Psoas muscle (tissue), 8 donors: Measurements from ENCODE around the gene STEAP1B. TPM values are rescaled to one million over a fixed set of nuclear protein-coding genes. Genes with fewer than 3 reads are reported as not detected.

ENCODE experiments used
- ATAC-seq, 4 donors: fragments of 200-7000 bp; cut with Tn5 transposase; one replicate each; pipeline ENCODE4 v1.9.1; 2020; ENCODE audit warnings: moderate library complexity in 3 of 4, mild to moderate bottlenecking in 2 of 4
- DNase-seq, 2 donors: peaks; one replicate each; pipeline ENCODE4 v3.0.0-alpha.2; 2020
- H3K27ac ChIP-seq: fragments of 200-600 bp; one replicate; pipeline ENCODE4 v1.8.0; 2022
- H3K27me3 ChIP-seq, 3 donors: fragments of 200-600 bp in 1 of 3; one replicate each; pipeline versions ENCODE4 v1.6.1 to v1.8.0; 2013 to 2022; ENCODE audit warnings: low read length in 2 of 3, mild to moderate bottlenecking in 2 of 3, moderate library complexity in 1 of 3; ENCODE audit not compliant: insufficient read depth in 3 of 3
- H3K36me3 ChIP-seq, 2 donors: fragments of 200-600 bp in 1 of 2; one replicate each; pipeline versions ENCODE4 v1.6.1 to v1.8.0; 2013 to 2022; ENCODE audit warnings: low read depth in 1 of 2, mild to moderate bottlenecking in 1 of 2, moderate library complexity in 1 of 2; ENCODE audit not compliant: insufficient read depth in 1 of 2
- H3K4me1 ChIP-seq: fragments of 200-600 bp; one replicate; pipeline ENCODE4 v1.8.0; 2022
- H3K4me3 ChIP-seq: fragments of 200-600 bp; one replicate; pipeline ENCODE4 v1.8.0; 2022; ENCODE audit warnings: mild to moderate bottlenecking
- H3K9me3 ChIP-seq: fragments of 200-600 bp; one replicate; pipeline ENCODE4 v1.8.0; 2022
- CTCF ChIP-seq: fragments of 200-600 bp; IDR thresholded peaks from one replicate; pipeline ENCODE4 v1.8.0; 2022; ENCODE audit warnings: antibody characterized with exemption
- WGBS, 3 donors: extraction: QIAGEN DNeasy Blood & Tissue Kit; methylation state at CpG; one replicate each; pipeline versions ENCODE4 v1.1.6 to v1.1.7; 2013; 5-methylcytosine and 5-hydroxymethylcytosine counted together
- intact Hi-C, 2 donors: fragments of 100-400 bp; cut with DNase I; formaldehyde crosslinking; loops; one replicate each; pipeline versions ENCODE4 v1.11.0 to v1.14.2; 2022
- polyA plus RNA-seq, 3 donors: library from polyadenylated mRNA; stranded (reverse); fragments of 200-250 nt; gene quantifications; one replicate each; pipeline ENCODE4 v1.2.3, GENCODE V29; 2013
- total RNA-seq, 4 donors: library from RNA; stranded (reverse); fragmentation: NEBNext Ultra II Directional in 2 of 4; extraction: Animal tissue kit (Norgen Biotek cat#: 25700) in 2 of 4; gene quantifications; one replicate each; pipeline versions ENCODE4 v1.2.1 to v1.2.4, GENCODE V29; 2021 to 2023
- donor health status: healthy with polysubstance abuse.
- donor health status: DM: no; HTN: no; CAD: no; lungs with moderate emphysema.
- donor health status: Bipolar disorder and iron deficiency.
- donor health status: healthy.
- donor health status: DM: yes; HTN: yes; CAD: no.
- donor health status: DM: no; HTN: no; CAD: no.
- donor health status: DM: no; HTN: no; CAD: no.
- donor health status: DM: yes; HTN: yes; CAD: no.

STEAP1B gene
- total and polyA plus RNA-seq, 7 donors: 0.24 to 1.6 (median 0.91) TPM

- DNase-seq (no peak), ATAC-seq (no peak)
- TF ChIP-seq CTCF: no peak
- Histone ChIP-seq H3K9me3 (no peaks in the 10 kb centered on the region), H3K4me3 (no peak overlapping the region), H3K36me3 (no peaks in the 10 kb centered on the region), H3K4me1 (peaks cover 11% of the 10 kb centered on the region), H3K27ac (no peak overlapping the region), H3K27me3 (no peaks in the 10 kb centered on the region)
- 92 to 96% (median 94%) methylated on average over 2 of the region's 2 CpGs for WGBS, 3 donors
- intact Hi-C loops: no loop called here
Measured at GRCh38 chr7:22414424-22414823, 85.6 kb downstream of the STEAP1B start.

GRCh38 chr7:22413211-22413610 is 86.8 kb downstream of the STEAP1B start:
- H3K27ac ChIP-seq: no peak overlapping the region
- peaks cover 11% of the 10 kb centered on the region for H3K4me1 ChIP-seq
- 96 to 100% (median 100%) methylated on average over 2 of the region's 2 CpGs for WGBS, 3 donors
- intact Hi-C loops: no loop called here
- TF ChIP-seq CTCF: no peak
- no peak for ATAC-seq
- no peaks in the 10 kb centered on the region for H3K9me3 ChIP-seq
- H3K4me3 ChIP-seq: no peak overlapping the region
- no peaks in the 10 kb centered on the region for H3K36me3 ChIP-seq
- no peaks in the 10 kb centered on the region for H3K27me3 ChIP-seq
- DNase-seq: no peak

GRCh38 chr7:22411977-22412693 is 87.9 kb downstream of the STEAP1B start:
- H3K27me3 ChIP-seq: no peaks in the 10 kb centered on the region
- H3K36me3 ChIP-seq: no peaks in the 10 kb centered on the region
- H3K4me1 ChIP-seq: peaks cover 4% of the 10 kb centered on the region
- no peak for DNase-seq
- no peak for TF ChIP-seq CTCF
- no peak overlapping the region for H3K27ac ChIP-seq
- ATAC-seq: no peak
- H3K4me3 ChIP-seq: no peak overlapping the region
- intact Hi-C loops: no loop called here
- no peaks in the 10 kb centered on the region for H3K9me3 ChIP-seq
- WGBS, 3 donors: 74 to 89% (median 76%) methylated on average over 4 of the region's 4 CpGs

- no peak for TF ChIP-seq CTCF
- Histone ChIP-seq H3K27me3 (no peaks in the 10 kb centered on the region), H3K4me1 (no peaks in the 10 kb centered on the region), H3K36me3 (no peaks in the 10 kb centered on the region), H3K27ac (no peak overlapping the region), H3K9me3 (no peaks in the 10 kb centered on the region), H3K4me3 (no peak overlapping the region)
- DNase-seq: no peak
- intact Hi-C loops: no loop called here
- no peak for ATAC-seq
- 77 to 84% (median 80%) methylated on average over 4 of the region's 4 CpGs for WGBS, 3 donors
Measured at GRCh38 chr7:22406715-22407114, 93.3 kb downstream of the STEAP1B start.
